ENCODE measurements around the gene NLN.
"Not testable (repeated sequence)": the region's sequence is repeated elsewhere in the genome, so short reads cannot be mapped to it uniquely, and the experiment has no call there.

NLN gene

DNA sequence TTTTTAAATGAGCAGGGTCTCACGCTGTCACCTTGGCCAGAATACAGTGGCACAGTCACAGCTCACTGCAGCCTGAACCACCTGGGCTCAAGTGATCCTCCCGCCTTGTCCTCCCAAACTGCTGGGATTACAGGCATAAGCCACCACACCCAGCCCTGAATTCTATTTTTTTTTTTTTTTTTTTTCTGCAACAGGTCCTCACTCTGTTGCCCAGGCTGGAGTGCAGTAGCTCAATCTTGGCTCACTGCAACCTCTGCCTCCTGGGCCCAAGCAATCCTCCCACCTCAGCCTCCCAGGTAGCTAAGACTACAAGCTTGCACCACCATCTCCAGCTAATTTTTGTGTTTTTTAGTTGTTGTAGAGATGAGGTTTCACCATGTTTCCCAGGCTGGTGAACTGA, 51.0 kb downstream of the NLN start:
- H3K4me1 ChIP-seq (ENCODE audit: insufficient read depth, low read length); H3K36me3 ChIP-seq (ENCODE audit: insufficient read depth, low read length); H3K9me3 ChIP-seq (ENCODE audit: control insufficient read depth, insufficient read depth, low read length); H3K9ac ChIP-seq (ENCODE audit: low read depth, low read length): not testable (repeated sequence)

DNA sequence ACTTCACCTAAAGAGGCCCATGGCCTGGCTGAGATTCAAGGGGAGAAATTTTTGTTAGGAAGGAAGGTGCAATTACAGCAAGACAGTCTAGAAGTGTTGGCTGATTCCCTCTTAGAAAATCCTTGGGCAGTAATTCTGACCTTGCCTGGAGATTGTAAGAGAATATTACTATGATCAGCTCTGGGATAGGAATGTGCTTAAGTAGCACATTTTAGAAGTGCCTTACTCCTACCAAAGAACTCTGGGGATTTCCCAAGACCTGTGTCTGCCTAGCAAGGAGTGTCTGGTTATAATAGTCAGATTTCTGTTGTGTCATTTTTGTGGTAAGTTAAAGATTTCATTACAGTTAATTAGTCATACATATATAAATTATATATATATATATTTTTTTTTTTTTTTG, 52.3 kb downstream of the NLN start:
- peaks cover 10% of the 10 kb centered on the region for H3K36me3 ChIP-seq (ENCODE audit: insufficient read depth, low read length)
- H3K9ac ChIP-seq (ENCODE audit: low read depth, low read length) = no peak overlapping the region
- no peaks in the 10 kb centered on the region for H3K4me1 ChIP-seq (ENCODE audit: insufficient read depth, low read length)
- no peaks in the 10 kb centered on the region for H3K9me3 ChIP-seq (ENCODE audit: control insufficient read depth, insufficient read depth, low read length)

DNA sequence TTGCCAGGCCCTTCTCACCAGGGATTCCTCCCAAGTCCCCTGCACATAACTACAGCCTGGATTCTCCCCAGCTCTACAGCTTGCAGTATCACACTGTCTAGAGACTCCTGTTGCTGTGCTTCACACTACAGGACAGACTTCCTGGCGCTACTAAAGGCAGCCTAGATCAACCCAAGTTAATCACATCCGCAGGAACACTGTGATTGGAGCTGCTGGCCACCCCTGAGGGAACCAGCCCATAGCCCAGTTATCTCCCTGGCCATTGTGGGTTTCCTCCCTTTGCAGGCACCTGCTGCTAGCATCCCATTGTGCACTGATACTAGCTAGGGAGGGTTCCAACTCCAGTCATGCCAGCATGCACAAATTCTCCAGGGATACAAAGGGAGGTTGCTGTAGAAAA, 53.5 kb downstream of the NLN start:
- Histone ChIP-seq H3K9me3 (ENCODE audit: control insufficient read depth, insufficient read depth, low read length) (no peaks in the 10 kb centered on the region), H3K36me3 (ENCODE audit: insufficient read depth, low read length) (peaks cover 10% of the 10 kb centered on the region), H3K4me1 (ENCODE audit: insufficient read depth, low read length) (no peaks in the 10 kb centered on the region), H3K9ac (ENCODE audit: low read depth, low read length) (no peak overlapping the region)

GRCh38 chr5:65776441-65777141, 54.6 kb downstream of the NLN start:
- Histone ChIP-seq H3K4me1 (ENCODE audit: insufficient read depth, low read length) (no peaks in the 10 kb centered on the region), H3K36me3 (ENCODE audit: insufficient read depth, low read length) (peaks cover 10% of the 10 kb centered on the region), H3K9ac (ENCODE audit: low read depth, low read length) (no peak overlapping the region), H3K9me3 (ENCODE audit: control insufficient read depth, insufficient read depth, low read length) (no peaks in the 10 kb centered on the region)

DNA sequence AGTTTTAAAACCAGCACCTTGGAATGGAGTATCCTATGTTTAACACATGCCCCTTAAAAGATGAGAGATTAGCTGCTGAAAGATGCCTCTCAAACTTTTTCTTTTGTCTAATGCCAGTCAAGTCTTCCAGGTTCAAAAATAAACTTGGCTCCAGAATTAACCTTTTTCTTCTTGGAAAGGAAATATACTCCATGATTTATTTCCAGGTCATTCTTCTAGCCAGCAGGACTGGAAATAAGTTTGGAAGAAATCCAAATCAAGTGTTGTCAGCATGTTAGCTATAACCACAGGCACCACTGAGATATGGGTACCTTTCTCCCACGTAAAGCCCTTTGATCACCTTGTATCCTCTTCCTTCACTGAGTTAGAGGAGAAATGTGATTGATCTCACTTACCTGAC, 56.1 kb downstream of the NLN start:
- Histone ChIP-seq H3K36me3 (ENCODE audit: insufficient read depth, low read length) (peaks cover 13% of the 10 kb centered on the region), H3K4me1 (ENCODE audit: insufficient read depth, low read length) (no peaks in the 10 kb centered on the region), H3K9me3 (ENCODE audit: control insufficient read depth, insufficient read depth, low read length) (no peaks in the 10 kb centered on the region), H3K9ac (ENCODE audit: low read depth, low read length) (no peak overlapping the region)

GRCh38 chr5:65779643-65780042, 57.6 kb downstream of the NLN start:
- Histone ChIP-seq H3K36me3 (ENCODE audit: insufficient read depth, low read length) (peaks cover 8% of the 10 kb centered on the region), H3K9me3 (ENCODE audit: control insufficient read depth, insufficient read depth, low read length) (no peaks in the 10 kb centered on the region), H3K4me1 (ENCODE audit: insufficient read depth, low read length) (no peaks in the 10 kb centered on the region), H3K9ac (ENCODE audit: low read depth, low read length) (no peak overlapping the region)

GRCh38 chr5:65788296-65788695, 66.3 kb downstream of the NLN start:
- not testable (repeated sequence) for H3K4me1 ChIP-seq (ENCODE audit: insufficient read depth, low read length); H3K9me3 ChIP-seq (ENCODE audit: control insufficient read depth, insufficient read depth, low read length); H3K9ac ChIP-seq (ENCODE audit: low read depth, low read length)
- H3K36me3 ChIP-seq (ENCODE audit: insufficient read depth, low read length) = peaks cover 14% of the 10 kb centered on the region

DNA sequence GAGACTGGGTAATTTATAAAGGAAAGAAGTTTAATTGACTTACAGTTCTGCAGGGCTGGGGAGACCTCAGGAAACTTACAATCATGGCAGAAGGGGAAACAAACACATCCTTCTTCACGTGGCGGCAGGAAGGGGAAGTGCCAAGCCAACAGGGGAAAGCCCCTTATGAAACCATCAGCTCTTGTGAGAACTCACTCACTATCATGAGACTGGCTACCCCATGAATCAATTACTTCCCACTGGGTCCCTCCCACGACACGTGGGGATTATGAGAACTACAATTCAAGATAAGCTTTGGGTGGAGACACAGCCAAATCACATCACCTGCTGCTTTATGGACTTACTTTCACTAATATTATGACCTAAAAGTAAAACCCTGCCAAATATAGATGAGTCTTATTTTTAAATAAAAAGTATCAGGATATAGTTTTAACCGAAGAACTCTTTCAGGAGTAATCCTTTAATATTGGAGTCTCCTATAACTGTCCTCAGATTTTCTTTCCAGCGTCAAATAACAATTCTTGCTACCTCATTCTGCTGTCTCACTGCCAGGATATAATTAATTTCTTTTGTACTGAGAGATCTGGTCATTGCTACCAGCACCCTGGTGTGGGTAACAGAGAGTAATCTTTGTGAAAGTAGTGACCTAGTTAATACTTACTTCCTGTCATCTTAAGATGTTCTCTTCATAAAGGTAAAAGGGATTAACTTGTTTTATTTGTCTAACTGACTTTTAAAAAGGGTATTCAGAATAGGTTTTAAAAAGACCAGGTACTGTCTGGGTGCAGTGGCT, 68.6 kb downstream of the NLN start:
- Histone ChIP-seq H3K36me3 (ENCODE audit: insufficient read depth, low read length) (peaks cover 14% of the 10 kb centered on the region), H3K9ac (ENCODE audit: low read depth, low read length) (no peak overlapping the region), H3K9me3 (ENCODE audit: control insufficient read depth, insufficient read depth, low read length) (no peaks in the 10 kb centered on the region), H3K4me1 (ENCODE audit: insufficient read depth, low read length) (no peaks in the 10 kb centered on the region)

GRCh38 chr5:65791712-65792673, 70.0 kb downstream of the NLN start:
- H3K36me3 ChIP-seq (ENCODE audit: insufficient read depth, low read length) = peaks cover 14% of the 10 kb centered on the region
- no peaks in the 10 kb centered on the region for H3K9me3 ChIP-seq (ENCODE audit: control insufficient read depth, insufficient read depth, low read length)
- no peaks in the 10 kb centered on the region for H3K4me1 ChIP-seq (ENCODE audit: insufficient read depth, low read length)
- no peak overlapping the region for H3K9ac ChIP-seq (ENCODE audit: low read depth, low read length)

- H3K9me3 ChIP-seq (ENCODE audit: control insufficient read depth, insufficient read depth, low read length) = no peaks in the 10 kb centered on the region
- H3K36me3 ChIP-seq (ENCODE audit: insufficient read depth, low read length) = peaks cover 2% of the 10 kb centered on the region; the same call in 1 of the 2 replicates
- H3K4me1 ChIP-seq (ENCODE audit: insufficient read depth, low read length) = no peaks in the 10 kb centered on the region
- H3K9ac ChIP-seq (ENCODE audit: low read depth, low read length) = no peak overlapping the region
Measured at GRCh38 chr5:65796269-65796668, 74.3 kb downstream of the NLN start.

- peaks cover 4% of the 10 kb centered on the region; the same call in 1 of the 2 replicates for H3K36me3 ChIP-seq (ENCODE audit: insufficient read depth, low read length)
Measured at GRCh38 chr5:65796751-65797316, 74.8 kb downstream of the NLN start.

GRCh38 chr5:65797481-65797880, 75.5 kb downstream of the NLN start:
- H3K36me3 ChIP-seq (ENCODE audit: insufficient read depth, low read length) = peaks cover 7% of the 10 kb centered on the region
- no peaks in the 10 kb centered on the region; the same call in 1 of the 2 replicates for H3K9me3 ChIP-seq (ENCODE audit: control insufficient read depth, insufficient read depth, low read length)
- H3K9ac ChIP-seq (ENCODE audit: low read depth, low read length) = no peak overlapping the region
- H3K4me1 ChIP-seq (ENCODE audit: insufficient read depth, low read length) = no peaks in the 10 kb centered on the region

More at GRCh38 chr5:65796751-65797316, 74.8 kb downstream of the NLN start:
- H3K9me3 ChIP-seq (ENCODE audit: control insufficient read depth, insufficient read depth, low read length) = no peaks in the 10 kb centered on the region
- no peaks in the 10 kb centered on the region for H3K4me1 ChIP-seq (ENCODE audit: insufficient read depth, low read length)
- no peak overlapping the region for H3K9ac ChIP-seq (ENCODE audit: low read depth, low read length)

- Histone ChIP-seq H3K36me3 (ENCODE audit: insufficient read depth, low read length) (peaks cover 11% of the 10 kb centered on the region), H3K4me1 (ENCODE audit: insufficient read depth, low read length) (no peaks in the 10 kb centered on the region), H3K9ac (ENCODE audit: low read depth, low read length) (no peak overlapping the region), H3K9me3 (ENCODE audit: control insufficient read depth, insufficient read depth, low read length) (no peaks in the 10 kb centered on the region; the same call in 1 of the 2 replicates)
Measured at GRCh38 chr5:65799857-65800256, 77.9 kb downstream of the NLN start.

- Histone ChIP-seq H3K9me3 (ENCODE audit: control insufficient read depth, insufficient read depth, low read length) (no peaks in the 10 kb centered on the region; the same call in 1 of the 2 replicates), H3K9ac (ENCODE audit: low read depth, low read length) (no peak overlapping the region), H3K36me3 (ENCODE audit: insufficient read depth, low read length) (peaks cover 11% of the 10 kb centered on the region), H3K4me1 (ENCODE audit: insufficient read depth, low read length) (no peaks in the 10 kb centered on the region)
Measured at GRCh38 chr5:65800775-65801174, 78.8 kb downstream of the NLN start.

Data from ES-I3 (cell line).